C4-2B (cell line): Measurements from ENCODE around the gene PI4K2A.

Experiments
- ZFX ChIP-seq: fragments of 450-650 bp; IDR thresholded peaks from 2 replicates; pipeline ENCODE4 v1.6.1; 2017
- TF ChIP-seq, protein P1 (sequence below): fragments of 450-650 bp; conservative IDR thresholded peaks from 2 replicates; pipeline ENCODE4 v1.5.1; 2017; ENCODE audit warnings: mild to moderate bottlenecking

DNA sequence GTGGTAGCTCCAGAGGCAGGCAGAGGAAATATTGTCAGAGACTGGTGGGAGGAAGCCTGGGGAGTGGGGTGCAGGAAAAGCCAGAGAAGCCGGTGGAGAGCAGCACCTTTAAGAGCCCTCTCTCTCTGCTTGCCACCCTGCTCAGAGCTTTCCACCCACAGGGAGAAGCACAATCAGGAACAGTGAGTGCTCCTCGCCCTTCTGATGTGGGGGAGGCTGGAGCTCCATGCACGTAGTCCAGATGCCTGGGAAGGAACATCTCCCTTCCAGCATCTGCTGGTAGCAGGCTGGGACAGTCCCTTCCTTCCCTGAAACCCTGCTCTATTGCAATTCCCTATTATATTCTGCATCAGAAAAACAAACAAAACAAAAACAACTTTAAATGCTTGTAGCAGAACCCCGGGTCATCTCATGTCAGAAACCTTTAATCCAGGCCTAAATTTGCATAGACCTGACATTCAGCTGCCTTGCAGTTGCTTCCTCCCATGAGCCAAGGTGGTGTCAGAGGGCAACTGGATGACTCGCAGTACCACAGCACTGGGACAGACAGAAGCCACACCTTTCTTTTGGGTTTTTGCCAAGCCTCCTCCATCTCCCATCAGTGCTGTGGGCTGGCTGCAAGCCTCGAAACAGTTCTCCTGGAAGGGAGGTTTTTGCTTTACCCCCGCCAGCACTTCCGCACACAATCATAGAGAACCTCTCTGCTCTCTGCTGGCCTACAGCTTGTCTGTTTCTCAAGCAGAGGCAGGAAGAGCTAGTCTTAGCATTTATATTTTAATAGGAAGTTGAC lies 33.5 kb downstream of the PI4K2A start:
- TF ChIP-seq, protein P1, sequence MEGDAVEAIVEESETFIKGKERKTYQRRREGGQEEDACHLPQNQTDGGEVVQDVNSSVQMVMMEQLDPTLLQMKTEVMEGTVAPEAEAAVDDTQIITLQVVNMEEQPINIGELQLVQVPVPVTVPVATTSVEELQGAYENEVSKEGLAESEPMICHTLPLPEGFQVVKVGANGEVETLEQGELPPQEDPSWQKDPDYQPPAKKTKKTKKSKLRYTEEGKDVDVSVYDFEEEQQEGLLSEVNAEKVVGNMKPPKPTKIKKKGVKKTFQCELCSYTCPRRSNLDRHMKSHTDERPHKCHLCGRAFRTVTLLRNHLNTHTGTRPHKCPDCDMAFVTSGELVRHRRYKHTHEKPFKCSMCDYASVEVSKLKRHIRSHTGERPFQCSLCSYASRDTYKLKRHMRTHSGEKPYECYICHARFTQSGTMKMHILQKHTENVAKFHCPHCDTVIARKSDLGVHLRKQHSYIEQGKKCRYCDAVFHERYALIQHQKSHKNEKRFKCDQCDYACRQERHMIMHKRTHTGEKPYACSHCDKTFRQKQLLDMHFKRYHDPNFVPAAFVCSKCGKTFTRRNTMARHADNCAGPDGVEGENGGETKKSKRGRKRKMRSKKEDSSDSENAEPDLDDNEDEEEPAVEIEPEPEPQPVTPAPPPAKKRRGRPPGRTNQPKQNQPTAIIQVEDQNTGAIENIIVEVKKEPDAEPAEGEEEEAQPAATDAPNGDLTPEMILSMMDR = no peak
- TF ChIP-seq ZFX = no peak
